A549 (cell line): Measurements from ENCODE around the gene SMAD3.

ENCODE experiments used
- CTCF ChIP-seq: fragments of >200 bp; sonication (Bioruptor Twin); formaldehyde crosslinking; IDR thresholded peaks from 3 replicates; pipeline ENCODE4 v1.5.1; 2016
- KDM5A ChIP-seq: fragments of 200-600 bp; sonication (generic); IDR thresholded peaks from 2 replicates; pipeline ENCODE4 v1.6.1; 2016; ENCODE audit warnings: antibody characterized with exemption, mild to moderate bottlenecking
- REST ChIP-seq: fragments of 200-600 bp; sonication (generic); IDR thresholded peaks from 2 replicates; pipeline ENCODE4 v1.6.1; 2016; ENCODE audit warnings: antibody characterized with exemption, mild to moderate bottlenecking, moderate library complexity

DNA sequence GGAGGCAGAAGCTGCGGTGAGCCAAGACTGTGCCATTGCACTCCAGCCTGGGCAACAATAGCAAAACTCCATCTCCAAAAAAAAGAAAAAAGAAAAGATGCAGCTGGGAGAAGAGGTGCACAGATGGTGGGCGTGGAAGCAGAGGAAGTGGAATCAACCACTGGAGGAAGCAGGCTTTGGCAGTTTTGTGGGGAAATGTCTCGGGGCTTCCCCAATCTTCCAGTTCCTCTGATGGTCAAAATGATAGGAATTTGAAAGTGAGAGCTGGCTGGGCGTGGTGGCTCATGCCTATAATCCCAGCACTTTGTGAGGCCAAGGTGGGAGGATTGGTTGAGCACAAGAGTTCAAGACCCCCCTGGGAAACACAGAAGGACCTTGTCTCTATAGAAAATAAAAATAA lies 48.1 kb upstream of the SMAD3 start:
- no peak for TF ChIP-seq REST
- TF ChIP-seq CTCF = no peak
- TF ChIP-seq KDM5A = no peak
